Thyroid gland (tissue), 4 donors: ENCODE data around the gene MYH7B.

Experiments used
- CTCF ChIP-seq, 6 experiments: fragments of 200-600 bp in 3 of 6; fragments of 450-650 bp in 3 of 6; sonication (generic) in 3 of 6; IDR thresholded peaks; one replicate each; pipeline ENCODE4 v1.5.1; 2016 to 2019; ENCODE audit warnings: antibody characterized with exemption in 6 of 6, mild to moderate bottlenecking in 2 of 6, inconsistent platforms in 1 of 6, moderate library complexity in 1 of 6
- POLR2A ChIP-seq, 2 donors: fragments of 450-650 bp; IDR thresholded peaks; one replicate each; pipeline ENCODE4 v1.6.1; 2017; ENCODE audit warnings: antibody characterized with exemption in 2 of 2, mild to moderate bottlenecking in 2 of 2, moderate library complexity in 1 of 2

GRCh38 chr20:34997774-34998173 is 42.1 kb downstream of the MYH7B start:
- TF ChIP-seq CTCF (IDR thresholded peaks at IDR 0.05) (no peak), POLR2A (IDR thresholded peaks at IDR 0.05) (no peak)
